CD14-positive monocyte (primary cell): ENCODE measurements around the gene MRPL23. TPM values are rescaled to one million over a fixed set of nuclear protein-coding genes. Genes with fewer than 3 reads are reported as not detected.

ENCODE experiments used
- DNase-seq, 3 donors: peaks; one replicate each; pipeline ENCODE4 v3.0.0-alpha.2; 2011 to 2022
- H2AFZ ChIP-seq: 2 replicates; pipeline ENCODE4 v1.6.0; 2012; ENCODE audit warnings: mild to moderate bottlenecking, low read depth, low read length, inconsistent platforms; ENCODE audit not compliant: insufficient read depth, poor library complexity, severe bottlenecking
- H3K27ac ChIP-seq, 2 donors: 1 replicate in 1 of 2; 2 replicates in 1 of 2; pipeline ENCODE4 v1.5.1; 2012 to 2013; ENCODE audit warnings: low read length in 2 of 2, control low read depth in 1 of 2, inconsistent platforms in 1 of 2, low read depth in 1 of 2, mild to moderate bottlenecking in 1 of 2
- H3K27me3 ChIP-seq, 2 donors: one replicate each; pipeline versions ENCODE4 v1.6.0 to v1.6.1; 2011 to 2013; ENCODE audit warnings: low read length in 2 of 2; ENCODE audit not compliant: control insufficient read depth in 2 of 2, insufficient read depth in 2 of 2
- H3K36me3 ChIP-seq, 2 donors: replicated peaks in 1 of 2; 1 replicate in 1 of 2; 2 replicates in 1 of 2; pipeline versions ENCODE4 v1.5.1 to v1.6.1; 2012 to 2013; ENCODE audit warnings: low read length in 2 of 2, control low read depth in 1 of 2, inconsistent platforms in 1 of 2, mild to moderate bottlenecking in 1 of 2; ENCODE audit not compliant: insufficient read depth in 2 of 2, control insufficient read depth in 1 of 2
- H3K4me1 ChIP-seq, 2 donors: 1 replicate in 1 of 2; 2 replicates in 1 of 2; pipeline versions ENCODE4 v1.5.1 to v1.6.1; 2012 to 2013; ENCODE audit warnings: low read length in 2 of 2, control low read depth in 1 of 2, inconsistent platforms in 1 of 2, mild to moderate bottlenecking in 1 of 2, moderate library complexity in 1 of 2; ENCODE audit not compliant: insufficient read depth in 2 of 2, control insufficient read depth in 1 of 2
- H3K4me2 ChIP-seq: replicated peaks from 2 replicates; pipeline ENCODE3; 2012; ENCODE audit warnings: low read length, moderate library complexity, mild to moderate bottlenecking; ENCODE audit not compliant: poor library complexity, severe bottlenecking; ENCODE audit errors: extremely low read depth
- H3K4me3 ChIP-seq, 3 experiments: fragments of 200-600 bp in 1 of 3; sonication (generic) in 1 of 3; replicated peaks in 1 of 3; 1 replicate in 2 of 3; 2 replicates in 1 of 3; pipeline ENCODE4 v1.5.1; 2011 to 2013; ENCODE audit warnings: low read length in 3 of 3, mild to moderate bottlenecking in 3 of 3, control low read depth in 2 of 3, low read depth in 2 of 3, inconsistent platforms in 1 of 3, moderate library complexity in 1 of 3
- H3K79me2 ChIP-seq: 2 replicates; pipeline ENCODE4 v1.6.0; 2012; ENCODE audit warnings: mild to moderate bottlenecking, control low read depth, inconsistent platforms, low read length, moderate library complexity; ENCODE audit not compliant: insufficient read depth
- H3K9ac ChIP-seq: 2 replicates; pipeline ENCODE4 v1.6.0; 2017; ENCODE audit warnings: low read length, mild to moderate bottlenecking; ENCODE audit not compliant: insufficient read depth, poor library complexity, severe bottlenecking
- H3K9me3 ChIP-seq, 2 donors: replicated peaks in 1 of 2; 1 replicate in 1 of 2; 2 replicates in 1 of 2; pipeline versions ENCODE4 v1.5.1 to v1.6.1; 2012 to 2013; ENCODE audit warnings: low read length in 2 of 2, control low read depth in 1 of 2; ENCODE audit not compliant: control insufficient read depth in 1 of 2, insufficient read depth in 1 of 2
- H4K20me1 ChIP-seq: 2 replicates; pipeline ENCODE4 v1.6.0; 2012; ENCODE audit warnings: mild to moderate bottlenecking, low read length, control low read depth, moderate library complexity; ENCODE audit not compliant: insufficient read depth
- H3K27ac Mint-ChIP-seq, 7 donors: one replicate each; pipeline ENCODE4 v1.8.0; 2020; ENCODE audit warnings: mild to moderate bottlenecking in 7 of 7, mixed read lengths in 7 of 7, moderate library complexity in 6 of 7, inconsistent platforms in 2 of 7
- H3K27me3 Mint-ChIP-seq, 3 donors: one replicate each; pipeline ENCODE4 v1.8.0; 2021 to 2022; ENCODE audit warnings: low read depth in 3 of 3, mild to moderate bottlenecking in 3 of 3, mixed read lengths in 3 of 3, moderate library complexity in 3 of 3, inconsistent platforms in 1 of 3
- H3K36me3 Mint-ChIP-seq, 2 donors: one replicate each; pipeline ENCODE4 v1.8.0; 2020; ENCODE audit warnings: mixed read lengths in 2 of 2, inconsistent platforms in 1 of 2, mild to moderate bottlenecking in 1 of 2
- H3K4me1 Mint-ChIP-seq: one replicate; pipeline ENCODE4 v1.8.0; 2020; ENCODE audit warnings: mild to moderate bottlenecking, mixed read lengths
- H3K4me3 Mint-ChIP-seq, 2 donors: one replicate each; pipeline ENCODE4 v1.8.0; 2020; ENCODE audit warnings: mild to moderate bottlenecking in 2 of 2, mixed read lengths in 2 of 2, moderate library complexity in 1 of 2
- H3K9me3 Mint-ChIP-seq, 7 donors: one replicate each; pipeline ENCODE4 v1.8.0; 2020 to 2022; ENCODE audit warnings: mixed read lengths in 7 of 7, mild to moderate bottlenecking in 6 of 7, moderate library complexity in 6 of 7, inconsistent platforms in 2 of 7
- WGBS: methylation state at CpG from one replicate; pipeline ENCODE4 v1.1.5; 2013; ENCODE audit warnings: missing lambda C conversion rate; ENCODE audit not compliant: insufficient coverage; 5-methylcytosine and 5-hydroxymethylcytosine counted together
- intact Hi-C, 2 donors: fragments of 100-400 bp; cut with micrococcal nuclease; formaldehyde crosslinking; loops; one replicate each; pipeline versions ENCODE4 v1.15.0 to v1.15.1; 2023
- polyA plus RNA-seq, 3 donors: library from polyadenylated mRNA; depleted of rRNA in 1 of 3; unstranded in 2 of 3; stranded (reverse) in 1 of 3; fragments of 300-500 nt in 2 of 3; fragments of >200 nt in 1 of 3; fragmentation: Illumina TruSeq in 2 of 3; gene quantifications; 1 replicate in 2 of 3; 2 replicates in 1 of 3; pipeline ENCODE4 v1.2.3, GENCODE V29; 2012 to 2021
- TF ChIP-seq, protein P1 (sequence below): fragments of 200-600 bp; IDR thresholded peaks from one replicate; pipeline ENCODE4 v1.8.0; 2022; ENCODE audit warnings: antibody characterized with exemption, mild to moderate bottlenecking

MRPL23 gene
- polyA plus RNA-seq, 3 donors, result 19.3 to 109 (median 51.1) TPM

- H3K27me3 Mint-ChIP-seq, result peaks cover 0 to 2% (median 1%) of the 10 kb centered on the region in 3 donors
- Histone ChIP-seq H3K27ac (no peak overlapping the region), H4K20me1 (no peaks in the 10 kb centered on the region), H3K79me2 (no peaks in the 10 kb centered on the region), H3K4me1 (no peaks in the 10 kb centered on the region), H3K9me3 (no peaks in the 10 kb centered on the region), H3K4me3 (no peak overlapping the region), H3K9ac (no peak overlapping the region), H2AFZ (no peak overlapping the region), H3K4me2 (no peak overlapping the region), H3K36me3 (no peaks in the 10 kb centered on the region), H3K27me3 (peaks cover 0 to 1% of the 10 kb centered on the region in 2 donors)
- DNase-seq, result no peak
- intact Hi-C loops, result no loop called here
- 72% methylated on average over 4 of the region's 9 CpGs for WGBS
- no peak overlapping the region for H3K27ac Mint-ChIP-seq
- peaks cover 3% of the 10 kb centered on the region for H3K4me1 Mint-ChIP-seq
- TF ChIP-seq, protein P1, sequence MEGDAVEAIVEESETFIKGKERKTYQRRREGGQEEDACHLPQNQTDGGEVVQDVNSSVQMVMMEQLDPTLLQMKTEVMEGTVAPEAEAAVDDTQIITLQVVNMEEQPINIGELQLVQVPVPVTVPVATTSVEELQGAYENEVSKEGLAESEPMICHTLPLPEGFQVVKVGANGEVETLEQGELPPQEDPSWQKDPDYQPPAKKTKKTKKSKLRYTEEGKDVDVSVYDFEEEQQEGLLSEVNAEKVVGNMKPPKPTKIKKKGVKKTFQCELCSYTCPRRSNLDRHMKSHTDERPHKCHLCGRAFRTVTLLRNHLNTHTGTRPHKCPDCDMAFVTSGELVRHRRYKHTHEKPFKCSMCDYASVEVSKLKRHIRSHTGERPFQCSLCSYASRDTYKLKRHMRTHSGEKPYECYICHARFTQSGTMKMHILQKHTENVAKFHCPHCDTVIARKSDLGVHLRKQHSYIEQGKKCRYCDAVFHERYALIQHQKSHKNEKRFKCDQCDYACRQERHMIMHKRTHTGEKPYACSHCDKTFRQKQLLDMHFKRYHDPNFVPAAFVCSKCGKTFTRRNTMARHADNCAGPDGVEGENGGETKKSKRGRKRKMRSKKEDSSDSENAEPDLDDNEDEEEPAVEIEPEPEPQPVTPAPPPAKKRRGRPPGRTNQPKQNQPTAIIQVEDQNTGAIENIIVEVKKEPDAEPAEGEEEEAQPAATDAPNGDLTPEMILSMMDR, result no peak
- no peak overlapping the region for H3K4me3 Mint-ChIP-seq
- H3K9me3 Mint-ChIP-seq, result no peaks in the 10 kb centered on the region
- no peaks in the 10 kb centered on the region for H3K36me3 Mint-ChIP-seq
Measured at GRCh38 chr11:1943977-1944376, 3.2 kb upstream of the MRPL23 start.

- no peaks in the 10 kb centered on the region for H3K9me3 ChIP-seq
- no peaks in the 10 kb centered on the region for H3K4me1 Mint-ChIP-seq
- intact Hi-C loops, result no loop called here
- H3K9ac ChIP-seq, result no peak overlapping the region
- no peaks in the 10 kb centered on the region for H3K79me2 ChIP-seq
- no peak overlapping the region for H3K4me3 Mint-ChIP-seq
- TF ChIP-seq, protein P1, result no peak
- H3K36me3 Mint-ChIP-seq, result no peaks in the 10 kb centered on the region
- H3K4me1 ChIP-seq, result no peaks in the 10 kb centered on the region
- H3K9me3 Mint-ChIP-seq, result no peaks in the 10 kb centered on the region
- H3K4me2 ChIP-seq, result no peak overlapping the region
- no CpG with 5 or more reads among the region's 36 CpGs for WGBS
- no peak overlapping the region for H3K27ac ChIP-seq
- no peak overlapping the region for H3K4me3 ChIP-seq
- no peak for DNase-seq
- H3K36me3 ChIP-seq, result no peaks in the 10 kb centered on the region
- H3K27ac Mint-ChIP-seq, result no peak overlapping the region
- no peak overlapping the region for H2AFZ ChIP-seq
- H3K27me3 Mint-ChIP-seq, result no peaks in the 10 kb centered on the region
- no peaks in the 10 kb centered on the region for H4K20me1 ChIP-seq
- H3K27me3 ChIP-seq, result no peaks in the 10 kb centered on the region
Measured at GRCh38 chr11:1947592-1948237, 583 bp downstream of the MRPL23 start.
